Fibroblast of lung (primary cell): ENCODE data around the gene AJUBA. TPM values are rescaled to one million over a fixed set of nuclear protein-coding genes. Genes with fewer than 3 reads are reported as not detected.
A peak's percentile ranks its signal among the peaks of the same experiment; 100 is the strongest.
"Not testable (repeated sequence)": the region's sequence is repeated elsewhere in the genome, so short reads cannot be mapped to it uniquely, and the experiment has no call there.

Experiments used
- DNase-seq, 2 donors: peaks; one replicate each; pipeline versions ENCODE4 v3.0.0 to v3.0.0-alpha.2; 2010; ENCODE audit warnings: low read depth in 2 of 2
- H2AFZ ChIP-seq: 2 replicates; pipeline ENCODE4 v1.5.1; 2012; ENCODE audit warnings: low read length, control low read depth, inconsistent platforms
- H3K27ac ChIP-seq: 2 replicates; pipeline ENCODE4 v1.5.1; 2011; ENCODE audit warnings: low read length, control low read depth; ENCODE audit not compliant: insufficient read depth
- H3K27me3 ChIP-seq: 2 replicates; pipeline ENCODE4 v1.5.1; 2011; ENCODE audit warnings: mild to moderate bottlenecking, low read length; ENCODE audit not compliant: control insufficient read depth, insufficient read depth
- H3K36me3 ChIP-seq: 2 replicates; pipeline ENCODE4 v1.5.1; 2011; ENCODE audit warnings: low read length; ENCODE audit not compliant: control insufficient read depth, insufficient read depth
- H3K4me1 ChIP-seq: 2 replicates; pipeline ENCODE4 v1.5.1; 2011; ENCODE audit warnings: low read length; ENCODE audit not compliant: control insufficient read depth, insufficient read depth; ENCODE audit errors: extremely low read depth
- H3K4me2 ChIP-seq: 2 replicates; pipeline ENCODE4 v1.5.1; 2011; ENCODE audit warnings: low read length, control low read depth; ENCODE audit not compliant: insufficient read depth; ENCODE audit errors: extremely low read depth
- H3K4me3 ChIP-seq, 4 experiments: fragments of 200-600 bp in 1 of 4; sonication (generic) in 1 of 4; replicated peaks in 1 of 4; 2 replicates each; pipeline ENCODE4 v1.5.1; 2011 to 2016; ENCODE audit warnings: low read length in 4 of 4, low read depth in 3 of 4, mild to moderate bottlenecking in 3 of 4, control low read depth in 2 of 4, inconsistent platforms in 1 of 4, mixed read lengths in 1 of 4; ENCODE audit not compliant: insufficient read depth in 1 of 4; ENCODE audit errors: control extremely low read depth in 1 of 4
- H3K79me2 ChIP-seq: 2 replicates; pipeline ENCODE4 v1.5.1; 2012; ENCODE audit warnings: mild to moderate bottlenecking, low read length, inconsistent platforms; ENCODE audit not compliant: control insufficient read depth, insufficient read depth
- H3K9ac ChIP-seq: 2 replicates; pipeline ENCODE4 v1.5.1; 2011; ENCODE audit warnings: mild to moderate bottlenecking, low read length, control low read depth; ENCODE audit not compliant: insufficient read depth
- H3K9me3 ChIP-seq: 2 replicates; pipeline ENCODE4 v1.5.1; 2012; ENCODE audit warnings: low read depth, low read length; ENCODE audit not compliant: control insufficient read depth, insufficient read depth
- H4K20me1 ChIP-seq: 2 replicates; pipeline ENCODE4 v1.5.1; 2011; ENCODE audit warnings: low read length; ENCODE audit not compliant: control insufficient read depth, insufficient read depth; ENCODE audit errors: extremely low read depth
- EZH2 ChIP-seq: IDR thresholded peaks from 2 replicates; pipeline ENCODE4 v1.5.1; 2012; ENCODE audit warnings: low read length, control low read depth, mild to moderate bottlenecking; ENCODE audit errors: missing control alignments
- polyA plus RNA-seq, 2 donors: library from polyadenylated mRNA; depleted of rRNA in 1 of 2; stranded (reverse) in 1 of 2; unstranded in 1 of 2; fragments of >200 nt; gene quantifications; 2 replicates each; pipeline ENCODE4 v1.2.1, GENCODE V29; 2011 to 2012; ENCODE audit warnings: missing spikeins in 1 of 2
- total RNA-seq: library from RNA; depleted of rRNA; stranded (reverse); fragments of >200 nt; gene quantifications from 2 replicates; pipeline ENCODE4 v1.2.1, GENCODE V29; 2014
- TF ChIP-seq, protein P1 (sequence below), 2 donors: IDR thresholded peaks in 1 of 2; conservative IDR thresholded peaks in 1 of 2; 1 replicate in 1 of 2; 2 replicates in 1 of 2; pipeline ENCODE4 v1.5.1; 2011 to 2012; ENCODE audit warnings: low read length in 2 of 2, control low read depth in 1 of 2, inconsistent platforms in 1 of 2, low read depth in 1 of 2, mild to moderate bottlenecking in 1 of 2

Gene AJUBA
- total and polyA plus RNA-seq, 2 donors (not counting 1 experiment from before 2014, with no cell fraction given): 41.3 to 84.9 TPM

DNA sequence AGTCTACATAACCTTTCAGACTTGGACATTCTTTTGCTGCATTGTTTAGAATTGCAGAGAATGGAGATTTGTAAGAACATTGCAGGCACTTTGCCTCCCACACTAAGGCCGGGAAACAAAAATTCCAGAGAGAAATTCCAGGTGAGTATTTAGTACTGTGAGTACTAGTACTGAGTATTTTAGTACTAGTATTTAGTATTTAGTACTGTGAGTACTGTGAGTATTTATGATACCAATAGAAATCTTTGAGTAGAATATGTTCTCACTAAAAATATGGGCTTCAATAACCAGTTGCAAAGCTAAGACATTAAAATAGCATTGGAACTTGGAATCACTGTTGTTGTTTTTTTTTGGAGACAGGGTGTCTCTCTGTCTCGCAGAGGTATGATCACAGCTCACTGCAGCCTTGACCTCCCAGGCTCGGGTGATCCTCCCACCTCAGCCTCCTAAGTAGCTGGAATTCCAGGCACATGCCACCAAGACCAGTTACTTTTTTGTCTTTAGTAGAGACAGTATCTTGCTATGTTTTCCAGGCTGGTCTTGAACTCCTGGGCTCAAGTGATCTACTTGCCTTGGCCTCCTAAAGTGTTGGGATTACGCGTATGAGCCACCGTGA lies 20.2 kb downstream of the AJUBA start:
- H3K27me3 ChIP-seq: no peaks in the 10 kb centered on the region
- H4K20me1 ChIP-seq: no peaks in the 10 kb centered on the region
- H2AFZ ChIP-seq: no peak overlapping the region
- H3K27ac ChIP-seq: no peak overlapping the region
- no peak overlapping the region for H3K4me2 ChIP-seq
- no peak overlapping the region for H3K4me3 ChIP-seq
- H3K4me1 ChIP-seq: no peaks in the 10 kb centered on the region
- no peaks in the 10 kb centered on the region for H3K9me3 ChIP-seq
- H3K36me3 ChIP-seq: no peaks in the 10 kb centered on the region
- no peak for DNase-seq
- no peaks in the 10 kb centered on the region for H3K79me2 ChIP-seq
- H3K9ac ChIP-seq: no peak overlapping the region
- TF ChIP-seq, protein P1, sequence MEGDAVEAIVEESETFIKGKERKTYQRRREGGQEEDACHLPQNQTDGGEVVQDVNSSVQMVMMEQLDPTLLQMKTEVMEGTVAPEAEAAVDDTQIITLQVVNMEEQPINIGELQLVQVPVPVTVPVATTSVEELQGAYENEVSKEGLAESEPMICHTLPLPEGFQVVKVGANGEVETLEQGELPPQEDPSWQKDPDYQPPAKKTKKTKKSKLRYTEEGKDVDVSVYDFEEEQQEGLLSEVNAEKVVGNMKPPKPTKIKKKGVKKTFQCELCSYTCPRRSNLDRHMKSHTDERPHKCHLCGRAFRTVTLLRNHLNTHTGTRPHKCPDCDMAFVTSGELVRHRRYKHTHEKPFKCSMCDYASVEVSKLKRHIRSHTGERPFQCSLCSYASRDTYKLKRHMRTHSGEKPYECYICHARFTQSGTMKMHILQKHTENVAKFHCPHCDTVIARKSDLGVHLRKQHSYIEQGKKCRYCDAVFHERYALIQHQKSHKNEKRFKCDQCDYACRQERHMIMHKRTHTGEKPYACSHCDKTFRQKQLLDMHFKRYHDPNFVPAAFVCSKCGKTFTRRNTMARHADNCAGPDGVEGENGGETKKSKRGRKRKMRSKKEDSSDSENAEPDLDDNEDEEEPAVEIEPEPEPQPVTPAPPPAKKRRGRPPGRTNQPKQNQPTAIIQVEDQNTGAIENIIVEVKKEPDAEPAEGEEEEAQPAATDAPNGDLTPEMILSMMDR (conservative IDR thresholded peaks at IDR 0.05 in 1 of 2, IDR thresholded peaks at IDR 0.05 in 1 of 2; ENCODE audit: low read depth in 1 of 2, low read length in 2 of 2): no peak
- no peak for TF ChIP-seq EZH2

DNA sequence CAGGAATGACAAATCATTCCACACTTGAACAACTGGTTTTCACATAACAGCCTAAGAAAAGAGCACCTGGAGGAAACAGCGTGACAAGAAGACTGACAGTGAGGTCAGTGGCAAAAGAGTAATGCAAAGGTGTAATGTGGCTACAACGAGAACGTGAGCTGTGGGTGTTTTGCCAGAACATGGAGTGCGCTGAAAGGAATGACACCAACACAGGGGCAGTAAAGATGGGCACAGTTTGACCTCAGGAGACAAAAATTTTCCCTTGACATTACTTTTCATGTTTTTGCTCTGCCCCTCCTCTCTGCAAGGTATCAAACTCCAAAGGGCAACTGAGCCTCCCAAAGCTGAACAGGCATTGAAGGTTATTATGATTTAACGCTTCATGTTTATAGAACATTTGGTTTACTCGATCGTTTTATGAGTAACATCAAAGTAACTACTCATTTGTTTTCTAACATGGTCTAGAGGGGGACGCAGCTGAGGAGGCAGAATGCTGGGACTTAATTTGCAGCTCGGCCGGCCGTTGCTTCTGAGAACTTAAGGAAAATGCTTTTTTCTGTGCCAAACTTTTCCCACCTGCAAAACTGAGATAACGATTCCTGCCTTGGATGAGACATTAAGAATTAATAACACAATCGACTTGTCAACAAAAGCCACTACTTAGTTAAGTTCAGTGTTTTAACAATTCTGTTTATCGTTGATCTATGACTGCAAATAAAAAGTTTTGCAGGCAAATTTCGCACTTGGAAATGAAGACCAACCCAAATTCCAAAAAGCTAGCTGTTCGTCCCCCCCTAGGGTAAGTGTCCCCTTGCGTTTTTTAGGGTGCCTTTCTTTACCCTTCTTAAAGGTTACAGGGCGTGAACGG lies 26.4 kb downstream of the AJUBA start:
- Histone ChIP-seq H3K27me3 (no peaks in the 10 kb centered on the region), H3K79me2 (peaks cover 4% of the 10 kb centered on the region), H4K20me1 (no peaks in the 10 kb centered on the region), H3K9me3 (no peaks in the 10 kb centered on the region), H2AFZ (peak overlapping the region; percentile 65), H3K4me3 (peak overlapping the region; percentile 57 to 82 (median 71)), H3K27ac (peak overlapping the region; percentile 62), H3K4me2 (peak overlapping the region; percentile 83), H3K4me1 (peaks cover 8% of the 10 kb centered on the region), H3K9ac (peak overlapping the region; percentile 34), H3K36me3 (peaks cover 2% of the 10 kb centered on the region)
- TF ChIP-seq, protein P1 (conservative IDR thresholded peaks at IDR 0.05 in 1 of 2, IDR thresholded peaks at IDR 0.05 in 1 of 2; ENCODE audit: low read depth in 1 of 2, low read length in 2 of 2): no peak
- peak; percentile 8 to 21 for DNase-seq

DNA sequence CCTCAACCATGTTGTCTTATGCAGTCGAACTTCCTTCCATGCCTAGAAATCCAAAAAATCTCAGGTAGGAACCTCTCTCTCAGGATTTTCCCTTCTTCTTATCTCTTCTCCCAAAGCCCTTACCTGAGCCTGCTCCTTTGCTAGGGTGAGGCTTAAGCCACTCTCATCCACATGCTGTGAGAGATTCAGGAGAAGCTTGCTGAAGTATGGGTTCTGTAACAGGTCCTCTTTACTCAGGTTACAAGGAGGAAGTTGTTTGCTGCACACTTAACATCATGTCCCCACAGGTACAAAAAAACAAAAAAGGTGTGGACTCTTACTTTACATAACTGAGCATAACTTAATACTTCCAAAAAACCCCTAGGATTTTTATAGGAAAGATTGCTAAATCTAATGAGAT lies 29.9 kb downstream of the AJUBA start:
- H3K36me3 ChIP-seq: peaks cover 2% of the 10 kb centered on the region
- DNase-seq: no peak
- no peaks in the 10 kb centered on the region for H3K27me3 ChIP-seq
- H3K4me3 ChIP-seq: no peak overlapping the region
- no peak overlapping the region for H3K27ac ChIP-seq
- H3K9me3 ChIP-seq: no peaks in the 10 kb centered on the region
- H3K4me2 ChIP-seq: no peak overlapping the region
- H2AFZ ChIP-seq: no peak overlapping the region
- peaks cover 8% of the 10 kb centered on the region for H3K4me1 ChIP-seq
- TF ChIP-seq, protein P1 (conservative IDR thresholded peaks at IDR 0.05 in 1 of 2, IDR thresholded peaks at IDR 0.05 in 1 of 2; ENCODE audit: low read depth in 1 of 2, low read length in 2 of 2): no peak
- TF ChIP-seq EZH2: no peak
- peaks cover 4% of the 10 kb centered on the region for H3K79me2 ChIP-seq
- no peak overlapping the region for H3K9ac ChIP-seq
- no peaks in the 10 kb centered on the region for H4K20me1 ChIP-seq

DNA sequence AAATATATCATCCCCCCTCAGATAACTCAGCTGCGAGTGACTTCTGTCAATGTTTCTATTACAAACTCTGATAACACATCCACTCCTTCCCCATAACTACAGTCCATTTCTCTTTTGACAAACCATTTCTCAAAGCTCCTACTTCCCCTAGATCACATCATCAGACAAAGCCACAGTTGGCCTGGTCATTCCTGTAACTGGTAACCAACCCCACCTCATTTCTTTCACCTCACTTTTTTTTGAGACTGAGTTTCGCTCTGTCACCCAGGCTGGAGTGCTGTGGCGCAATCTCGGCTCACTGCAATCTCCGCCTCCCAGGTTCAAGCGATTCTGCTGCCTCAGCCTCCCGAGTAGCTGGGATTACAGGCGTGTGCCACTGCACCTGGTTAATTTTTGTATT lies 30.6 kb downstream of the AJUBA start:
- H2AFZ ChIP-seq, H3K27ac ChIP-seq, H3K9me3 ChIP-seq, H3K4me3 ChIP-seq, DNase-seq, H3K9ac ChIP-seq, H3K4me2 ChIP-seq, H3K27me3 ChIP-seq, H4K20me1 ChIP-seq, H3K36me3 ChIP-seq, H3K4me1 ChIP-seq, H3K79me2 ChIP-seq: not testable (repeated sequence)
